ENCODE measurements around the gene PTPRT. TPM values are rescaled to one million over a fixed set of nuclear protein-coding genes. Genes with fewer than 3 reads are reported as not detected.

PTPRT gene
- total and polyA plus RNA-seq, 11 donors: 0.04 to 2.5 (median 0.25) TPM; not detected in 2

DNA sequence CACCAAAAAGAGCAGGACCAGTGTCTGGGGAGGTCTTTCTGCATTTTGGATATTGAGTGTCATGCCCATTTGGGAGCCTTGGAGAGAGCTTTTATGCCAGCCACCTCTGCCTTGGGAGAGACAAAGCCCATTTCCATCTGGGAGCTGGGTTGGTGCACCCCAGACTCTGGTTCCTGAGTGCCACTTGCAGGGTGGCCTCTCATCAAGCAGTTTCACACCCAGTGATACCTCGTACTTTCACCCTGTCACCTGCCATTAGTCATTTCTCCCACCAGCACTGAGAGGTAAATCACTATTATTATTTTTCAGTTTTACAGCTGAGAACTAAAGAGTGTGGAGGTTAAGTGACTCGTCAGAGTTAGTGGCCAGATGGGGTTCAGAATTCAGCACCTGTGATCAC, 94.7 kb downstream of the PTPRT start:
- Histone ChIP-seq H3K4me3 (no peak overlapping the region), H3K27ac (no peak overlapping the region), H3K27me3 (peaks cover 0 to 9% (median 0%) of the 10 kb centered on the region in 9 donors), H3K4me1 (no peaks in the 10 kb centered on the region), H3K36me3 (no peaks in the 10 kb centered on the region), H3K9me3 (peaks cover 0 to 10% (median 5%) of the 10 kb centered on the region in 12 donors)
- no peak for DNase-seq
- 62 to 83% (median 74%) methylated on average over 2 of the region's 2 CpGs for WGBS, 4 donors
- intact Hi-C loops (cut with DNase I): no loop called here
- TF ChIP-seq, protein P1, sequence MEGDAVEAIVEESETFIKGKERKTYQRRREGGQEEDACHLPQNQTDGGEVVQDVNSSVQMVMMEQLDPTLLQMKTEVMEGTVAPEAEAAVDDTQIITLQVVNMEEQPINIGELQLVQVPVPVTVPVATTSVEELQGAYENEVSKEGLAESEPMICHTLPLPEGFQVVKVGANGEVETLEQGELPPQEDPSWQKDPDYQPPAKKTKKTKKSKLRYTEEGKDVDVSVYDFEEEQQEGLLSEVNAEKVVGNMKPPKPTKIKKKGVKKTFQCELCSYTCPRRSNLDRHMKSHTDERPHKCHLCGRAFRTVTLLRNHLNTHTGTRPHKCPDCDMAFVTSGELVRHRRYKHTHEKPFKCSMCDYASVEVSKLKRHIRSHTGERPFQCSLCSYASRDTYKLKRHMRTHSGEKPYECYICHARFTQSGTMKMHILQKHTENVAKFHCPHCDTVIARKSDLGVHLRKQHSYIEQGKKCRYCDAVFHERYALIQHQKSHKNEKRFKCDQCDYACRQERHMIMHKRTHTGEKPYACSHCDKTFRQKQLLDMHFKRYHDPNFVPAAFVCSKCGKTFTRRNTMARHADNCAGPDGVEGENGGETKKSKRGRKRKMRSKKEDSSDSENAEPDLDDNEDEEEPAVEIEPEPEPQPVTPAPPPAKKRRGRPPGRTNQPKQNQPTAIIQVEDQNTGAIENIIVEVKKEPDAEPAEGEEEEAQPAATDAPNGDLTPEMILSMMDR (IDR thresholded peaks at IDR 0.05): no peak
- TF ChIP-seq POLR2A (IDR thresholded peaks at IDR 0.05): no peak
- no peak for ATAC-seq

DNA sequence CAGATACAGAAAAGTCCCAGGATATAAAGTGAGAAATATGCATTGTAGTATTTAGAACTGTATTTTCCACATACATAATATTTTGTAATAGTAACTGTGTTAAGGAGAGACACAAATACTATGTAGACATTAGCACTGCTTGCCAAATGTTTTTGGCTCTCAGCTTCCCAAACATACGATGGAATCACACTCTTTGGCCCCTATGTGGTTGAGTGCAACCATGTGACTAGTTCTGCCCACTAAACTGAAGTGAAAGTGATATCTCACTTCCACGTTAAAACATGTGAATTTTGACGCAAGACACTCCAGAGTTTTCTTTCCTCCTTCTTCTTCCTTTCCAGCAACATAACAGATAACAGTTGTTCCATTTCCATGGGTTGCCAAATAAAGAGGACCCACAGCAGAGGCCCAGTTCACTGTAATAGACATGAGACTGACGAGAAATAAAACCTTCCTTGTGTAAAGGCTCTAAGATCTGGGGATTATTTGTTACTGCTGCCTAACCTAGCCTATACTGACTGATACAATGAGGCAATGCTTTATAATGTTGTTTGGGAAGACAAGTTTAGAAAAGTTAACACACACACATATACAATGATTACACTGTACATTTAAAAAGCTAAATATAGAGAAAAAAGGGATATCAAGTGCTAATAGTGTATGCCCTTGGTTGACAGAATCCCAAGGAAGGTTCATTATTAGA, 97.2 kb downstream of the PTPRT start:
- intact Hi-C loops (cut with DNase I): no loop called here
- Histone ChIP-seq H3K27me3 (peaks cover 0 to 5% (median 0%) of the 10 kb centered on the region in 9 donors), H3K4me3 (no peak overlapping the region), H3K4me1 (no peaks in the 10 kb centered on the region), H3K9me3 (peaks cover 0 to 10% (median 5%) of the 10 kb centered on the region in 12 donors), H3K36me3 (no peaks in the 10 kb centered on the region), H3K27ac (no peak overlapping the region)
- no peak for TF ChIP-seq POLR2A (IDR thresholded peaks at IDR 0.05)
- TF ChIP-seq, protein P1 (IDR thresholded peaks at IDR 0.05): no peak
- 54 to 66% (median 58%) methylated on average over 4 of the region's 4 CpGs for WGBS, 4 donors
- DNase-seq (no peak), ATAC-seq (no peak)

DNA sequence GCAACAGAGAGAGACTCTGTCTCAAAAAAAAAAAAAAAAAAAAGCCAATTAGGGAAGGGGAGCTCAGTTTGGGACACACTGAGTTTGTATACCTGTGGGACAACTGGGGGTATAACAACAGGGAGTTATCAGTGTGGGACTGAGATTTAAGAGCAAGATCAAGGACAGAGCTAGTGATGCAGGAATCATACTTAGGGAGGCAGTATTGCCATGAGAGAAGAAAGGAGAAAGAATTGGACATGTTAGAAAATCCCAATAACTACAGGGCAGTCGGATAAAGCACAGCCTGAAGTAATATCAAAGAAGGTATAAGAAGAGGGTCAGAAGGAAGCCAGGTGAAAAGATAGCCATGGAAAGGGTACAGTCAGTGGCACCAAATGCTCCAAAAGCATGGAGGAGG, 121.2 kb downstream of the PTPRT start:
- intact Hi-C loops (cut with DNase I): no loop called here
- 82 to 97% (median 83%) methylated on average over 1 of the region's 1 CpG for WGBS, 4 donors

DNA sequence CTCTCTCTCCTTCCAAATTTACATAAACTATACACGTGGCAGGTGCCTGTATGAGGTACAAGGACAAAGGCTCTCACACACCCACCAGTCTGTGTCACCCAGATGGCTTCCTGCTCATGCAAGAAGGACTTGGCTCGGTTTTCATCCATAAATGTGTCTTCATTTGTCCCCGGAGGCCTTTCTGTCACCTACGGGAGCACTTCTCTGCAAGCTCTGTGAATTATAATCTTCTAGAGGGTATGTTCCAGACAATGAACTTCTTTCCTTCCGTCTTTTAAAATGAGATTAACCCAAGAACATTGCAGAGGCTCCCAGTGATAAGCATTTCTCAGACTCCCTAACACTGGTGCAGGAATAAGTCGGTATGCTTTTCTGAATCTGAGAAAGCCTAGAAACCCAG, 123.6 kb downstream of the PTPRT start:
- intact Hi-C loops (cut with DNase I): no loop called here
- H3K4me3 ChIP-seq: no peak overlapping the region
- 60 to 71% (median 67%) methylated on average over 6 of the region's 6 CpGs for WGBS, 4 donors

More for the DNA sequence above, 121.2 kb downstream of the PTPRT start:
- no peaks in the 10 kb centered on the region for H3K27me3 ChIP-seq
- no peak overlapping the region for H3K4me3 ChIP-seq
- DNase-seq (no peak), ATAC-seq (no peak)
- no peaks in the 10 kb centered on the region for H3K36me3 ChIP-seq
- TF ChIP-seq POLR2A (IDR thresholded peaks at IDR 0.05): no peak
- TF ChIP-seq, protein P1 (IDR thresholded peaks at IDR 0.05): no peak
- no peak overlapping the region for H3K27ac ChIP-seq
- H3K9me3 ChIP-seq: no peaks in the 10 kb centered on the region
- H3K4me1 ChIP-seq: no peaks in the 10 kb centered on the region

More for the DNA sequence above, 123.6 kb downstream of the PTPRT start:
- Histone ChIP-seq H3K27me3 (no peaks in the 10 kb centered on the region), H3K27ac (no peak overlapping the region), H3K4me1 (no peaks in the 10 kb centered on the region), H3K9me3 (no peaks in the 10 kb centered on the region), H3K36me3 (no peaks in the 10 kb centered on the region)
- DNase-seq: no peak
- no peak for ATAC-seq
- TF ChIP-seq POLR2A (IDR thresholded peaks at IDR 0.05): no peak
- TF ChIP-seq, protein P1 (IDR thresholded peaks at IDR 0.05): no peak
